Measurements from ENCODE around the gene THOC6.

THOC6 gene

DNA sequence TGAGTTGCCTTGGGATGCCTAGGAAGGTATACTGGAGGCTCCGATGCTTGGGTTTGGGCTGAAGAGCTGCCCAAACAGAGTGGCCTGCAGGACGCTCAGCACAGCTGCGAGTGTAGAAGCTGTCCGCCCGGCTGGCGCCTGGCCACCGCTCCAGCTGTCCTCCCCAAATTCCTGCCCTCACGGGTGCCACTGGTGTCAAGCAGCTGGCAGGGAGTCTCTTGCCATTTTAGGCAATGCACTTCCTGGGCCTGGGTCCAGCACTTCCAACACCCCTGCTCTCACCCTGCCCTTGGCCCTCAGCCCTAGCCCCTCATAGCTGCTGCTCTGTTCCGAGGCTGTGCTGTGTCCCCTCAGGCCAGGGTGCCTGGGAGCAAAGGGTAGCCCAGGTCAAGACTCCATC is 38.4 kb upstream of the THOC6 start:
- TF ChIP-seq, protein P1, sequence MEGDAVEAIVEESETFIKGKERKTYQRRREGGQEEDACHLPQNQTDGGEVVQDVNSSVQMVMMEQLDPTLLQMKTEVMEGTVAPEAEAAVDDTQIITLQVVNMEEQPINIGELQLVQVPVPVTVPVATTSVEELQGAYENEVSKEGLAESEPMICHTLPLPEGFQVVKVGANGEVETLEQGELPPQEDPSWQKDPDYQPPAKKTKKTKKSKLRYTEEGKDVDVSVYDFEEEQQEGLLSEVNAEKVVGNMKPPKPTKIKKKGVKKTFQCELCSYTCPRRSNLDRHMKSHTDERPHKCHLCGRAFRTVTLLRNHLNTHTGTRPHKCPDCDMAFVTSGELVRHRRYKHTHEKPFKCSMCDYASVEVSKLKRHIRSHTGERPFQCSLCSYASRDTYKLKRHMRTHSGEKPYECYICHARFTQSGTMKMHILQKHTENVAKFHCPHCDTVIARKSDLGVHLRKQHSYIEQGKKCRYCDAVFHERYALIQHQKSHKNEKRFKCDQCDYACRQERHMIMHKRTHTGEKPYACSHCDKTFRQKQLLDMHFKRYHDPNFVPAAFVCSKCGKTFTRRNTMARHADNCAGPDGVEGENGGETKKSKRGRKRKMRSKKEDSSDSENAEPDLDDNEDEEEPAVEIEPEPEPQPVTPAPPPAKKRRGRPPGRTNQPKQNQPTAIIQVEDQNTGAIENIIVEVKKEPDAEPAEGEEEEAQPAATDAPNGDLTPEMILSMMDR (IDR thresholded peaks at IDR 0.05; ENCODE audit: low read depth, low read length): no peak
- no peak for DNase-seq (ENCODE audit: low read depth in 2 of 2)
- no peak overlapping the region for H3K4me3 ChIP-seq (replicated peaks in 1 of 2; ENCODE audit: low read depth in 2 of 2, low read length in 2 of 2)

DNA sequence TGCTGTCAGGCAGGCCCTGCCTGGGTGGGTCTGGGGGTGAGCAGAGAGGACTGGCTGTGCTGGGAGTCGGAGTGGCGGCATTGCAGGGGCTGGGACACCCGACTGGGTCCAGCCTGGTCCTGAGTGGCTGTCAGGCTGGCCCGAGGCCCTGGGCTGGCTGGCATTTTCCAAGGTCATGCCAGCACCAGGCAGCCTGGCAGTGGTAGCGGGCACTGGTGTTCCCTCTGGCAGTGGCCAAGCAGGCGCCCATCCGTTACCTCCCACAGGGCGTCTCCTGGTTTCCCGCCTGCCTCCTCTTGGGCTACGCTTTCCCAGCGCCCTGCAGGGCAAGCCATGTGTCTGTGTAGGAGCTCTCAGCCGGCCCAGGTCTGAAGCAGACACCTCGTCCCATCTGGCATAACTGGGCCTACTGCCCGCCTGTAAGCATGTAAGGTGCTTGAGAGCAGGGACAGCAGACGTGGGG is 37.9 kb upstream of the THOC6 start:
- no peak for DNase-seq (ENCODE audit: low read depth in 2 of 2)
- H3K4me3 ChIP-seq (replicated peaks in 1 of 2; ENCODE audit: low read depth in 2 of 2, low read length in 2 of 2): no peak overlapping the region
- TF ChIP-seq, protein P1 (IDR thresholded peaks at IDR 0.05; ENCODE audit: low read depth, low read length): no peak

DNA sequence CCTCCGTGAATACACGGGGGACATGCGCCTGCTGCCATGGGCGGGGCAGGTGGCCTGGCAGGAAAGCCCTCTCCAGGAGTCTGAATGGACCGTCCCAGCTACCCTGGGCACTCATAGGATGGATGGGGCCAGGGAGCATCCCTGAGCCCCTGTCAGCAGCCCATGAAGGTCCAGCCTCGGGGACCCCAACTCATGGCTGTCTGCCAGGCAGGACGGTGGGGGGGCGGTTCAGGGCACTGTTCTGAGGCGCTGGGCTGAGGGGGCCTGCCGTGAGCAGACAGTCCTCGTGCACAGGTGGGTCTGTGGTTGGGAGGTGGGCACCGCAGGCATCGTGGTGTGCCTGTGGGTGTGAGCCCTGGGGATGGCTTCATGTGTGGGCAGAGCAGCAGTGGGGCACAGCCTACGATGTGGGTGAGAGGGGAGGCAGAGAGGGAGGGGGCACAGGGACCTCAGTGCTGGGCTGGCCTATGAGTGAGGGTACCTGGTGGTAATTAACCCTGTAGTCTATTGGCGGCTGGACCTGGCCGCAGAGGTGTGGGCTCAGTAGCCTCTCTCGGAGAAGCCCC is 37.1 kb upstream of the THOC6 start:
- no peak for DNase-seq (ENCODE audit: low read depth in 2 of 2)

DNA sequence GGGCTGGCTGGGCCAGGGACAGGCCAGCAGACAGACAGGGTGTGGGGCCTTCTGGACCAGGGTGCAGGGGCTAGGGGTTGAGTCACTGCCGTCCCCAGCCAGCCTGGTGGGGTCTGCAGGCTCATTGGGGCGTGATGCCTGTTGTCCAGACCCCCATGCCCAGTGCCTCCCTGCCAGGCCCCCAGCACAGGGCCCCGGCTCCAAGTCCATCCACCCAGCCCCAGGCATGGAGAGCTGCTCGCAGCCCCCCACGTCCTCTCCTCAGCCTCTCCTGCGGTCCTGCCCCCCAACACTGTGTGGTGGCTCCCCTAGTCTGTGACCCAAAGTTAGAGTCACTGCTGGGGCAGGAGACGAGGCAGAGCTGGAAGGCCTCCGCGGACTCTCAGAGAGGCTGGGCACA is 36.5 kb upstream of the THOC6 start:
- TF ChIP-seq, protein P1 (IDR thresholded peaks at IDR 0.05; ENCODE audit: low read depth, low read length): no peak
- no peak overlapping the region for H3K4me3 ChIP-seq (replicated peaks in 1 of 2; ENCODE audit: low read depth in 2 of 2, low read length in 2 of 2)
- DNase-seq (ENCODE audit: low read depth in 2 of 2): no peak

More for the DNA sequence above, 37.1 kb upstream of the THOC6 start:
- TF ChIP-seq, protein P1 (IDR thresholded peaks at IDR 0.05; ENCODE audit: low read depth, low read length): no peak
- H3K4me3 ChIP-seq (replicated peaks in 1 of 2; ENCODE audit: low read depth in 2 of 2, low read length in 2 of 2): no peak overlapping the region

DNA sequence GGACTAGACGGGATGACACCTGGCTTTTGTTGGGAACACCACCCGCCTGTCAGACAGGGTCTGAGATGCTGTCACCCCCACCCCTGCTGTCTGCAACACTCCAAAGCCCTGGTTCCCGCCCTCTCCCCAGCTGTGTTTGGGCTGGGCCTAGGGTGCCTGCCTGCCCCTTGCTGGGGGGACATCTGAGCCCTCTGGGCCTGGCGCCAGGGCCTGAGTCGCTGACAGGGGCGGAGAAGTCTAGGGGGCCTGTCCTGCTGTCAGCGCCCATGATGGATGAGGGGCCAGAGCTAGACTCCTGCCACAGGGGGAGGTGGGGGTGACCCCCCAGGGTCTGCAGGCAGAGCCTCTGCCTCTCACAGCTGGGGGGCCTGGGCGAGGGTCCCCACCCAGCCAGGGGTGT is 36.0 kb upstream of the THOC6 start:
- TF ChIP-seq, protein P1 (IDR thresholded peaks at IDR 0.05; ENCODE audit: low read depth, low read length): no peak
- DNase-seq (ENCODE audit: low read depth in 2 of 2): no peak

DNA sequence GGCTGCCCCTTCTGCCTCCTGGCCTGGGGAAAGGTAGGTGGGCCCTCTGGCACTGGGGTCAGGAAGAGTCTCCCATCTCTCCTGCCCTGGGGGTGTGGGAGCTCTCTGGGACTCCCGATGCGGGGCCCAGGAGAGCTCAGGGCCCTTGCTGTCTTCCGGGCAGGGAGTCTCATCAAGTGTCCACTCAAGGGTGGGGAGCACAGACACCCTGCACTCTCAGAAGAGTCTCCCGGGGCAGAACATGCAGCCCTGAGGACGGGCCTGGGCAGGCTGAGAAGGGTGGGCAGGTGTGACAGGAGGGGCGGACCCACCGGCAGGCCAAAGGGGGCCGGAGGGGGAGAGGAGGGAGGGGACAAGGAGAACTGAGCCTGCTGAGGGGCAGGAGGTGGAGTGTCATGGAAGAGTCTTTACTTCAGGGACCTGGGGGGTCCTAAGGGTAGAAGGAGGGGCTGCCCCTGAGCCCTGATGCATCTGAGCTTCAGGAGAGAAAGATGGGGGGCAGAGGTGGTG is 35.2 kb upstream of the THOC6 start:
- DNase-seq (ENCODE audit: low read depth in 2 of 2): no peak
- no peak overlapping the region for H3K4me3 ChIP-seq (replicated peaks in 1 of 2; ENCODE audit: low read depth in 2 of 2, low read length in 2 of 2)
- TF ChIP-seq, protein P1 (IDR thresholded peaks at IDR 0.05; ENCODE audit: low read depth, low read length): no peak

More for the DNA sequence above, 36.0 kb upstream of the THOC6 start:
- H3K4me3 ChIP-seq (replicated peaks in 1 of 2; ENCODE audit: low read depth in 2 of 2, low read length in 2 of 2): no peak overlapping the region

DNA sequence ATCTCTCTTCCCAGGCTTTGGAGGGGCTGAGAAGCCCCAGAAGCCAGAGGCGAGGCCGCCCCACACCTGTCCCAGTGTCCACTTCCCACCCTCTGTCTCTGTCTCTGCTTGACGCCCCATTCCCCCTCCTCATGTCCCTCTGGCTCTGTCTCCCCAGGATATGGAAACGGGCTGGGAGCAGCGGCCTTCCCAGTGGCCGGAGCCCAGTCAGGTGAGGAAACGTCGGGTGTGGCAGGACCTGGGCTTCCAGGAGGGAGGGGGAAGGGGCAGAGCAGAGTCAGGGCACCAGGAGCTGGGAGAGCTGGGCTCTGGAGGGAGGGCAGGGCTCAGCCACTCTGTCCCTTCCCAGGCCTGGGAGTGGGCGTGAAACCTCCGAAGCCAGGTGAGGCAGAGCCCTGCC is 32.9 kb upstream of the THOC6 start:
- no peak for DNase-seq (ENCODE audit: low read depth in 2 of 2)
- H3K4me3 ChIP-seq (replicated peaks in 1 of 2; ENCODE audit: low read depth in 2 of 2, low read length in 2 of 2): no peak overlapping the region
- TF ChIP-seq, protein P1 (IDR thresholded peaks at IDR 0.05; ENCODE audit: low read depth, low read length): no peak
